Esophagus muscularis mucosa (tissue), 4 donors: Measurements from ENCODE around the gene AUTS2. TPM values are rescaled to one million over a fixed set of nuclear protein-coding genes. Genes with fewer than 3 reads are reported as not detected.

Experiments used
- DNase-seq: peaks from one replicate; pipeline ENCODE4 v3.0.0-alpha.2; 2017; ENCODE audit errors: extremely low spot score
- H3K27ac ChIP-seq, 4 donors: fragments of 200-600 bp; sonication (generic); replicated peaks in 1 of 4; 1 replicate in 3 of 4; 2 replicates in 1 of 4; pipeline ENCODE4 v1.5.1; 2016 to 2019; ENCODE audit warnings: mild to moderate bottlenecking in 1 of 4
- H3K27me3 ChIP-seq, 4 donors: fragments of 200-600 bp; sonication (generic); one replicate each; pipeline versions ENCODE4 v1.5.1 to v1.6.0; 2016 to 2019
- H3K36me3 ChIP-seq, 4 donors: fragments of 200-600 bp; sonication (generic); one replicate each; pipeline ENCODE4 v1.5.1; 2016 to 2019
- H3K4me1 ChIP-seq, 4 donors: fragments of 200-600 bp; sonication (generic); one replicate each; pipeline ENCODE4 v1.5.1; 2016 to 2019
- H3K4me3 ChIP-seq, 4 donors: fragments of 200-600 bp; sonication (generic); 1 replicate in 2 of 4; 2 replicates in 2 of 4; pipeline ENCODE4 v1.5.1; 2016 to 2019; ENCODE audit warnings: mild to moderate bottlenecking in 4 of 4, moderate library complexity in 1 of 4
- H3K9me3 ChIP-seq, 4 donors: fragments of 200-600 bp; sonication (generic); 1 replicate in 3 of 4; 2 replicates in 1 of 4; pipeline ENCODE4 v1.5.1; 2016 to 2019
- EP300 ChIP-seq: sonication (generic); formaldehyde crosslinking; IDR thresholded peaks from one replicate; pipeline ENCODE4 v1.6.1; 2017; ENCODE audit warnings: antibody characterized with exemption
- POLR2A ChIP-seq: fragments of 450-650 bp; IDR thresholded peaks from one replicate; pipeline ENCODE4 v1.6.1; 2017; ENCODE audit warnings: antibody characterized with exemption, moderate library complexity, mild to moderate bottlenecking, low read depth
- POLR2AphosphoS5 ChIP-seq, 2 donors: sonication (generic); formaldehyde crosslinking; IDR thresholded peaks; one replicate each; pipeline ENCODE4 v1.6.1; 2017; ENCODE audit warnings: antibody characterized with exemption in 2 of 2
- WGBS: methylation state at CpG from one replicate; pipeline ENCODE4 v1.1.5; 2018; 5-methylcytosine and 5-hydroxymethylcytosine counted together
- intact Hi-C: fragments of 100-400 bp; cut with DNase I; formaldehyde crosslinking; loops from one replicate; pipeline ENCODE4 v1.15.1; 2023
- total RNA-seq, 4 donors: library from RNA; depleted of rRNA; stranded (reverse); fragments of >200 nt; gene quantifications; one replicate each; pipeline versions ENCODE4 v1.1.0 to v1.2.1, GENCODE V29; 2016
- TF ChIP-seq, protein P1 (sequence below), 3 experiments: fragments of 200-600 bp in 2 of 3; fragments of 450-650 bp in 1 of 3; sonication (generic) in 2 of 3; IDR thresholded peaks; one replicate each; pipeline ENCODE4 v1.5.1; 2017 to 2019; ENCODE audit warnings: antibody characterized with exemption in 3 of 3, mild to moderate bottlenecking in 2 of 3, moderate library complexity in 1 of 3

The AUTS2 gene
- total RNA-seq, 4 donors from 2014 or later = 18.5 to 44.9 (median 34.2) TPM

DNA sequence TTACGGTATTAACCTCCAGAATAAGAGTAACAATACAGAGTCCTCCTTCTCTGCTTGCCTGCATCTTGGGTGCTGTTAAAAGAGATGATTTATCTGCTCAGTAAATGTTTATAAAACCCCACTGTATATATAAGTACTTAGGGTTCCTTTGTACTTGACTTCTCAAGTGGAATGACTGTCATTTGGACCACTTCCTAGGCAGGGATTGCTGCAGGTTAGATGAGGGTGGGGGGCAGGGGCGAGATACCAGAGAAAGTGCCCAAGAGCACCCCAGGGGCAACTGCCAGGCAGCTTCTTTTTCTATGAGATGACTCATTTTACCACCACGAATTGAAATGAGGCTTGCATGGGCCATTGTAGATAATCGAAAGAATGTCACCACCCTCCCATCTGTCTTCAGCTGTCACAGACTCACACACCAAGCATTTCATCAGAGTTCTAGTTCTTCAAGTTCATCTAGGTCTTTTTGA is 1111.8 kb downstream of the AUTS2 start:
- intact Hi-C loops = no loop called here
- no peak for DNase-seq
- Histone ChIP-seq H3K27ac (no peak overlapping the region), H3K4me3 (no peak overlapping the region), H3K4me1 (peaks cover 10 to 58% (median 42%) of the 10 kb centered on the region in 4 donors), H3K36me3 (no peaks in the 10 kb centered on the region), H3K27me3 (no peaks in the 10 kb centered on the region), H3K9me3 (peaks cover 0 to 5% (median 0%) of the 10 kb centered on the region in 4 donors)
- WGBS = 30% methylated on average over 4 of the region's 4 CpGs
- TF ChIP-seq POLR2AphosphoS5 (IDR thresholded peaks at IDR 0.05) = no peak
- TF ChIP-seq, protein P1, sequence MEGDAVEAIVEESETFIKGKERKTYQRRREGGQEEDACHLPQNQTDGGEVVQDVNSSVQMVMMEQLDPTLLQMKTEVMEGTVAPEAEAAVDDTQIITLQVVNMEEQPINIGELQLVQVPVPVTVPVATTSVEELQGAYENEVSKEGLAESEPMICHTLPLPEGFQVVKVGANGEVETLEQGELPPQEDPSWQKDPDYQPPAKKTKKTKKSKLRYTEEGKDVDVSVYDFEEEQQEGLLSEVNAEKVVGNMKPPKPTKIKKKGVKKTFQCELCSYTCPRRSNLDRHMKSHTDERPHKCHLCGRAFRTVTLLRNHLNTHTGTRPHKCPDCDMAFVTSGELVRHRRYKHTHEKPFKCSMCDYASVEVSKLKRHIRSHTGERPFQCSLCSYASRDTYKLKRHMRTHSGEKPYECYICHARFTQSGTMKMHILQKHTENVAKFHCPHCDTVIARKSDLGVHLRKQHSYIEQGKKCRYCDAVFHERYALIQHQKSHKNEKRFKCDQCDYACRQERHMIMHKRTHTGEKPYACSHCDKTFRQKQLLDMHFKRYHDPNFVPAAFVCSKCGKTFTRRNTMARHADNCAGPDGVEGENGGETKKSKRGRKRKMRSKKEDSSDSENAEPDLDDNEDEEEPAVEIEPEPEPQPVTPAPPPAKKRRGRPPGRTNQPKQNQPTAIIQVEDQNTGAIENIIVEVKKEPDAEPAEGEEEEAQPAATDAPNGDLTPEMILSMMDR (IDR thresholded peaks at IDR 0.05) = no peak
- no peak for TF ChIP-seq POLR2A
- no peak for TF ChIP-seq EP300

DNA sequence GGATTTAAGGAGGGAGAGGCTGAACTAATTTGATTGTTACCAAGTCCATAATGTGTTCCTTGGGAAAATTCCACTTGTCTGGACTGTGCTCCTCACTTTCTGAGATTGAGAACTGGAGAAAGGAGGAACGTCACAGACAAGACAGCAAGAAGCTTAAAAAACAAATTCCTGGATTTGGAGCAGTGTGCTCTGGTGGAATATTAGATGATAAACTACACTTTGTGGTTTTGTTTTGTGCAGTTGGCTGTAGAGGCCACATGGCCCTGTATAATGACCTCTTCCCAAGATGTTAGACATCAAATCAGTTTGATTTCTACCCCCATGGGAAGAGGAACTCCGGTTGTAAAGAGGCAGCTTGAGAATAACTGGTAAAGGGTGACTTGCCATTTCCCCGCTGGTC is 1112.4 kb downstream of the AUTS2 start:
- TF ChIP-seq EP300 = no peak
- TF ChIP-seq POLR2AphosphoS5 (IDR thresholded peaks at IDR 0.05) = no peak
- TF ChIP-seq, protein P1 (IDR thresholded peaks at IDR 0.05) = no peak
- no peak for TF ChIP-seq POLR2A
- no peaks in the 10 kb centered on the region for H3K36me3 ChIP-seq
- no peak for DNase-seq
- H3K4me3 ChIP-seq = no peak overlapping the region
- no peaks in the 10 kb centered on the region for H3K27me3 ChIP-seq
- peaks cover 10 to 52% (median 39%) of the 10 kb centered on the region in 4 donors for H3K4me1 ChIP-seq
- intact Hi-C loops = no loop called here
- H3K27ac ChIP-seq = no peak overlapping the region
- 81% methylated on average over 3 of the region's 3 CpGs for WGBS
- peaks cover 0 to 5% (median 0%) of the 10 kb centered on the region in 4 donors for H3K9me3 ChIP-seq

DNA sequence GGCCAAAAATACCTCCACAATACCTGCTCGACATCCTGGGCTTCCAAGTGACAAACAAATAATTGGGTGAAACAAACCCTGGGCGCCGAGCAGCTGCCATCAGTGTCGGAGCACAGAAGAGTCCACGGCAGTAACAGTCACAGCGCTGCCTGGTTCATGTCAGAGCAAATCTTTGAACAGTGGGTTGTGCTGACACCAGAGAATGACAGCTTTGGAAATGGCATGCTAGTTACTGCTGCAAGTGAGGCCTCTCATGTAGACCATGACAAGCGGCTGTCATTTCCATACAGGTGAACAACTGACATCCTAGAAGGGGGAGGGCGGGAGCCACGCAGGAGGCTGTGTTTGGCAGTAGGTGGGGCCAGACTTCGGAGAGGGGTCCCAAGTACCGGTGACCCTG is 1113.2 kb downstream of the AUTS2 start:
- Histone ChIP-seq H3K36me3 (no peaks in the 10 kb centered on the region), H3K27me3 (no peaks in the 10 kb centered on the region), H3K27ac (no peak overlapping the region), H3K4me1 (peaks cover 10 to 44% (median 32%) of the 10 kb centered on the region in 4 donors), H3K9me3 (peaks cover 0 to 5% (median 0%) of the 10 kb centered on the region in 4 donors), H3K4me3 (no peak overlapping the region)
- 93% methylated on average over 10 of the region's 11 CpGs for WGBS
- TF ChIP-seq POLR2A (no peak), EP300 (no peak), POLR2AphosphoS5 (IDR thresholded peaks at IDR 0.05) (no peak)
- TF ChIP-seq, protein P1 (IDR thresholded peaks at IDR 0.05) = no peak
- DNase-seq = no peak
- intact Hi-C loops = no loop called here

DNA sequence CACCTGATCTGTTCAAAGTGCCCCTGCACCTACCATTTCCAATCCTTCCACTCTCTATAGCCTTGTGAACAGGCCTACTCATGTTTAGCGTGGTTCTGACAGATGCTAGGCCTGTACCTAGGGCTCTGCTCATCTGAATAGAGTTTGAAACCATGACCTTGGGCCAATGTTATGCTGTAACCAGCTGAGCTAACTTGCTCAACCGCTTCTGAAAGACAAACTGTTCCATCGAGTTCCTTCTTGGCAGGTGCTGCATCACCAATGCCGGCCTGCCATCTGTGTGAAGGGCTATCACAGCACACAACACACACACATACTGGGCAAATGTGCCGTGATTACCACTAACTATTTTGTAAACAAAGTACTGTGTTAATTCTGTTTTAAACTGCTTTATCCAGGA is 1114.7 kb downstream of the AUTS2 start:
- DNase-seq = no peak
- H3K27ac ChIP-seq = no peak overlapping the region
- peaks cover 10 to 39% (median 27%) of the 10 kb centered on the region in 4 donors for H3K4me1 ChIP-seq
- H3K9me3 ChIP-seq = peaks cover 0 to 5% (median 0%) of the 10 kb centered on the region in 4 donors
- H3K27me3 ChIP-seq = no peaks in the 10 kb centered on the region
- TF ChIP-seq EP300 (no peak), POLR2AphosphoS5 (IDR thresholded peaks at IDR 0.05) (no peak), POLR2A (no peak)
- TF ChIP-seq, protein P1 (IDR thresholded peaks at IDR 0.05) = no peak
- no peak overlapping the region for H3K4me3 ChIP-seq
- intact Hi-C loops = no loop called here
- no peaks in the 10 kb centered on the region for H3K36me3 ChIP-seq
- WGBS = 94% methylated on average over 5 of the region's 5 CpGs

DNA sequence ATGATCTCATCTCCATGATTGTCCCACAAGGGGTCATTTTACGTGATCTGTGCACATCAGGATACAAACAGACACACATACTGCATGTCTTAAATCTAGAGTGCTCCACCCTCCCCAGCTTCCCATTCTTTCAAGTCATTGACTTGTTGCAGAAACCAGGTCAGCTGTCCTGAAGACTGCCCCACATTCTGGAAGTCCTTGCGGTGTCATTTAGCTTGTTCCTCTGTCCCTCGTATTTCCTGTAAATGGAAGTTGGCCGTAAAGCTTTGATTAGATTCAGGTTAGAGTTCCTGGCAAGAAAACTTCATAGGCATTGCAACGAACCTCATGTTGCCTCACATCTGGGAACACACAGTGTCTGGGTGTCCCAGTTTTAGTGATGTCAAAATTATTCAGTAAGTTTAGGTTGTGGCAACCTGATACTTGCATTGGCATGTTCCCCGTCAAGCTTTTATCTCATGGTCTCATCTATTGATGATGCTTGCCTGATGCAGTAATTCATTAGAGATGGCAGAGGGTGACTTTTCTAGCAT is 1116.3 kb downstream of the AUTS2 start:
- H3K4me1 ChIP-seq = peaks cover 8 to 26% (median 19%) of the 10 kb centered on the region in 4 donors
- H3K9me3 ChIP-seq = peaks cover 0 to 5% (median 0%) of the 10 kb centered on the region in 4 donors
- H3K27me3 ChIP-seq = no peaks in the 10 kb centered on the region
- H3K36me3 ChIP-seq = no peaks in the 10 kb centered on the region
- no peak overlapping the region for H3K4me3 ChIP-seq
- TF ChIP-seq EP300 (no peak), POLR2AphosphoS5 (IDR thresholded peaks at IDR 0.05) (no peak), POLR2A (no peak)
- TF ChIP-seq, protein P1 (IDR thresholded peaks at IDR 0.05) = no peak
- 97% methylated on average over 6 of the region's 6 CpGs for WGBS
- intact Hi-C loops = no loop called here
- H3K27ac ChIP-seq = no peak overlapping the region
- no peak for DNase-seq
